ENCODE results near the gene ECT2L.

The ECT2L gene

DNA sequence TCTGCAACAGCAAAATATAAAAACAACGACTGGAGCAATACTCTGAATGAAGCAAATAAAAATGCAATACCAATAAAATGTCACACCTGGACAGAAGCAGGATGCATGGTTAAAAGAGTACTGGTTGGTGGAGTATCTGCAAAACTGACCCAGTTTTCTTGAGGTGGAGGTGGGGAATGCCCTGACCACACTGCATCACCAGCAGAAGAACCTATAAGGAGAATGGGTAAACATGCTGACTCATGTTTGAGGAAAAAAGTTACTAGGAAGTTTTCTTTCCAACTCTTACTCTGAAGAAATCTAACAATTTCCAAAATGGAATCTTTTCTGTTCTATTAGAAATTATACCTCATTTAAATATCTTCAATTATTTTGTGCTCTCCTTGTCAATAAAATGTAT is 148.5 kb downstream of the ECT2L start:
- ATAC-seq = peak; percentile 46; the same call in 2 of the 3 replicates
- TF ChIP-seq RARB (CRISPR knock-in tag; IDR thresholded peaks at IDR 0.05) (no peak), ZNF565 (CRISPR knock-in tag; conservative IDR thresholded peaks at IDR 0.05; ENCODE audit: low read depth) (no peak), ISL1 (CRISPR knock-in tag; IDR thresholded peaks at IDR 0.05) (no peak), CSDC2 (CRISPR knock-in tag; IDR thresholded peaks at IDR 0.05) (no peak), ZFP30 (CRISPR knock-in tag; IDR thresholded peaks at IDR 0.05) (no peak), BACH2 (CRISPR knock-in tag; IDR thresholded peaks at IDR 0.05; ENCODE audit: borderline replicate concordance) (no peak), ESRRG (CRISPR knock-in tag; IDR thresholded peaks at IDR 0.05) (no peak), GLIS3 (CRISPR knock-in tag; IDR thresholded peaks at IDR 0.05) (no peak), SNAI2 (CRISPR knock-in tag; IDR thresholded peaks at IDR 0.05) (no peak)
- TF ChIP-seq, protein P1, sequence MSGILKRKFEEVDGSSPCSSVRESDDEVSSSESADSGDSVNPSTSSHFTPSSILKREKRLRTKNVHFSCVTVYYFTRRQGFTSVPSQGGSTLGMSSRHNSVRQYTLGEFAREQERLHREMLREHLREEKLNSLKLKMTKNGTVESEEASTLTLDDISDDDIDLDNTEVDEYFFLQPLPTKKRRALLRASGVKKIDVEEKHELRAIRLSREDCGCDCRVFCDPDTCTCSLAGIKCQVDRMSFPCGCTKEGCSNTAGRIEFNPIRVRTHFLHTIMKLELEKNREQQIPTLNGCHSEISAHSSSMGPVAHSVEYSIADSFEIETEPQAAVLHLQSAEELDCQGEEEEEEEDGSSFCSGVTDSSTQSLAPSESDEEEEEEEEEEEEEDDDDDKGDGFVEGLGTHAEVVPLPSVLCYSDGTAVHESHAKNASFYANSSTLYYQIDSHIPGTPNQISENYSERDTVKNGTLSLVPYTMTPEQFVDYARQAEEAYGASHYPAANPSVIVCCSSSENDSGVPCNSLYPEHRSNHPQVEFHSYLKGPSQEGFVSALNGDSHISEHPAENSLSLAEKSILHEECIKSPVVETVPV (CRISPR knock-in tag; IDR thresholded peaks at IDR 0.05) = no peak

- TF ChIP-seq, protein P2, sequence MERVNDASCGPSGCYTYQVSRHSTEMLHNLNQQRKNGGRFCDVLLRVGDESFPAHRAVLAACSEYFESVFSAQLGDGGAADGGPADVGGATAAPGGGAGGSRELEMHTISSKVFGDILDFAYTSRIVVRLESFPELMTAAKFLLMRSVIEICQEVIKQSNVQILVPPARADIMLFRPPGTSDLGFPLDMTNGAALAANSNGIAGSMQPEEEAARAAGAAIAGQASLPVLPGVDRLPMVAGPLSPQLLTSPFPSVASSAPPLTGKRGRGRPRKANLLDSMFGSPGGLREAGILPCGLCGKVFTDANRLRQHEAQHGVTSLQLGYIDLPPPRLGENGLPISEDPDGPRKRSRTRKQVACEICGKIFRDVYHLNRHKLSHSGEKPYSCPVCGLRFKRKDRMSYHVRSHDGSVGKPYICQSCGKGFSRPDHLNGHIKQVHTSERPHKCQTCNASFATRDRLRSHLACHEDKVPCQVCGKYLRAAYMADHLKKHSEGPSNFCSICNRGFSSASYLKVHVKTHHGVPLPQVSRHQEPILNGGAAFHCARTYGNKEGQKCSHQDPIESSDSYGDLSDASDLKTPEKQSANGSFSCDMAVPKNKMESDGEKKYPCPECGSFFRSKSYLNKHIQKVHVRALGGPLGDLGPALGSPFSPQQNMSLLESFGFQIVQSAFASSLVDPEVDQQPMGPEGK (CRISPR knock-in tag; IDR thresholded peaks at IDR 0.05; ENCODE audit: borderline replicate concordance) = no peak
- no peak for TF ChIP-seq ISL1 (CRISPR knock-in tag; IDR thresholded peaks at IDR 0.05)
- TF ChIP-seq RARB (CRISPR knock-in tag; IDR thresholded peaks at IDR 0.05) = no peak
- TF ChIP-seq, protein P1 (CRISPR knock-in tag; IDR thresholded peaks at IDR 0.05) = no peak
- no peak for TF ChIP-seq ZFP30 (CRISPR knock-in tag; IDR thresholded peaks at IDR 0.05)
- TF ChIP-seq GLIS3 (CRISPR knock-in tag; IDR thresholded peaks at IDR 0.05) = no peak
- TF ChIP-seq ZNF8 (CRISPR knock-in tag; IDR thresholded peaks at IDR 0.05) = no peak
- no peak for TF ChIP-seq TOX (CRISPR knock-in tag; IDR thresholded peaks at IDR 0.05; ENCODE audit: borderline replicate concordance)
- no peak for TF ChIP-seq ZFP3 (CRISPR knock-in tag; IDR thresholded peaks at IDR 0.05)
- TF ChIP-seq, protein P3, sequence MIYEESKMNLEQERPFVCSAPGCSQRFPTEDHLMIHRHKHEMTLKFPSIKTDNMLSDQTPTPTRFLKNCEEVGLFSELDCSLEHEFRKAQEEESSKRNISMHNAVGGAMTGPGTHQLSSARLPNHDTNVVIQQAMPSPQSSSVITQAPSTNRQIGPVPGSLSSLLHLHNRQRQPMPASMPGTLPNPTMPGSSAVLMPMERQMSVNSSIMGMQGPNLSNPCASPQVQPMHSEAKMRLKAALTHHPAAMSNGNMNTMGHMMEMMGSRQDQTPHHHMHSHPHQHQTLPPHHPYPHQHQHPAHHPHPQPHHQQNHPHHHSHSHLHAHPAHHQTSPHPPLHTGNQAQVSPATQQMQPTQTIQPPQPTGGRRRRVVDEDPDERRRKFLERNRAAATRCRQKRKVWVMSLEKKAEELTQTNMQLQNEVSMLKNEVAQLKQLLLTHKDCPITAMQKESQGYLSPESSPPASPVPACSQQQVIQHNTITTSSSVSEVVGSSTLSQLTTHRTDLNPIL (CRISPR knock-in tag; IDR thresholded peaks at IDR 0.05; ENCODE audit: low read depth) = no peak
- TF ChIP-seq, protein P4, sequence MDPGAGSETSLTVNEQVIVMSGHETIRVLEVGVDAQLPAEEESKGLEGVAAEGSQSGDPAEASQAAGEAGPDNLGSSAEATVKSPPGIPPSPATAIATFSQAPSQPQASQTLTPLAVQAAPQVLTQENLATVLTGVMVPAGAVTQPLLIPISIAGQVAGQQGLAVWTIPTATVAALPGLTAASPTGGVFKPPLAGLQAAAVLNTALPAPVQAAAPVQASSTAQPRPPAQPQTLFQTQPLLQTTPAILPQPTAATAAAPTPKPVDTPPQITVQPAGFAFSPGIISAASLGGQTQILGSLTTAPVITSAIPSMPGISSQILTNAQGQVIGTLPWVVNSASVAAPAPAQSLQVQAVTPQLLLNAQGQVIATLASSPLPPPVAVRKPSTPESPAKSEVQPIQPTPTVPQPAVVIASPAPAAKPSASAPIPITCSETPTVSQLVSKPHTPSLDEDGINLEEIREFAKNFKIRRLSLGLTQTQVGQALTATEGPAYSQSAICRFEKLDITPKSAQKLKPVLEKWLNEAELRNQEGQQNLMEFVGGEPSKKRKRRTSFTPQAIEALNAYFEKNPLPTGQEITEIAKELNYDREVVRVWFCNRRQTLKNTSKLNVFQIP (CRISPR knock-in tag; IDR thresholded peaks at IDR 0.05; ENCODE audit: borderline replicate concordance, low read depth) = no peak
- no peak for ATAC-seq
These were observed 149.5 kb downstream of the ECT2L start for GRCh38 chr6:138945354-138945753.

- no peak for TF ChIP-seq GLIS3 (CRISPR knock-in tag; IDR thresholded peaks at IDR 0.05)
- TF ChIP-seq, protein P1 (CRISPR knock-in tag; IDR thresholded peaks at IDR 0.05) = no peak
- TF ChIP-seq SNAI2 (CRISPR knock-in tag; IDR thresholded peaks at IDR 0.05) = no peak
- TF ChIP-seq PPARA (CRISPR knock-in tag; IDR thresholded peaks at IDR 0.05; ENCODE audit: borderline replicate concordance) = no peak
- TF ChIP-seq TOX (CRISPR knock-in tag; IDR thresholded peaks at IDR 0.05; ENCODE audit: borderline replicate concordance) = no peak
- TF ChIP-seq RARB (CRISPR knock-in tag; IDR thresholded peaks at IDR 0.05) = no peak
- no peak for TF ChIP-seq ZNF8 (CRISPR knock-in tag; IDR thresholded peaks at IDR 0.05)
- TF ChIP-seq, protein P3 (CRISPR knock-in tag; IDR thresholded peaks at IDR 0.05; ENCODE audit: low read depth) = no peak
- TF ChIP-seq ZNF565 (CRISPR knock-in tag; conservative IDR thresholded peaks at IDR 0.05; ENCODE audit: low read depth) = no peak
- TF ChIP-seq BACH2 (CRISPR knock-in tag; IDR thresholded peaks at IDR 0.05; ENCODE audit: borderline replicate concordance) = no peak
- TF ChIP-seq ZFP3 (CRISPR knock-in tag; IDR thresholded peaks at IDR 0.05) = no peak
- no peak for TF ChIP-seq ZNF70 (CRISPR knock-in tag; IDR thresholded peaks at IDR 0.05)
- no peak for TF ChIP-seq ZFP30 (CRISPR knock-in tag; IDR thresholded peaks at IDR 0.05)
- TF ChIP-seq, protein P2 (CRISPR knock-in tag; IDR thresholded peaks at IDR 0.05; ENCODE audit: borderline replicate concordance) = no peak
- no peak for ATAC-seq
These were observed 152.1 kb downstream of the ECT2L start for GRCh38 chr6:138948004-138948403.

All from SK-N-SH treated with all-trans-retinoic acid at 6 μM for 48 hours (cell line).